Hepatocyte (in vitro differentiated cells): Measurements from ENCODE around the gene RAB11FIP3.

ENCODE experiments used
- CTCF ChIP-seq: fragments of 200-600 bp; sonication (generic); IDR thresholded peaks from 2 replicates; pipeline ENCODE4 v1.5.1; 2016; ENCODE audit warnings: antibody characterized with exemption, mild to moderate bottlenecking; ENCODE audit not compliant: poor library complexity
- EZH2 ChIP-seq: fragments of 200-600 bp; sonication (generic); IDR thresholded peaks from 2 replicates; pipeline ENCODE4 v1.6.1; 2016; ENCODE audit warnings: antibody characterized with exemption, mild to moderate bottlenecking, borderline replicate concordance

- TF ChIP-seq CTCF, result no peak
- no peak for TF ChIP-seq EZH2
These were observed 58.1 kb downstream of the RAB11FIP3 start for GRCh38 chr16:483341-484075.
